K562 (cell line): ENCODE results near the gene IGDCC3. TPM values are rescaled to one million over a fixed set of nuclear protein-coding genes. Genes with fewer than 3 reads are reported as not detected.
A peak's percentile ranks its signal among the peaks of the same experiment; 100 is the strongest.

Experiments
- ATAC-seq: fragments of 200-7000 bp; cut with Tn5 transposase; 3 replicates; pipeline ENCODE4 v1.9.1; 2020; ENCODE audit warnings: moderate library complexity
- BruUV-seq: library from RNA; stranded (reverse); fragments of 400-500 nt; replicated peaks from 2 replicates; lab custom pipeline; 2021; lab: Mats Ljungman, UMichigan
- CTCF ChIA-PET: fragments of 300-600 bp; formaldehyde crosslinking; extraction: SDS; loops from one replicate; lab custom pipeline; 2021; ENCODE audit warnings: low intra/inter-chr PET ratio; lab: Yijun Ruan, JAX
- POLR2A ChIA-PET: fragments of 300-600, 350-650 bp; sonication (Branson Sonifier 250); formaldehyde crosslinking; extraction: SDS; loops from one replicate; lab custom pipeline; 2021; ENCODE audit warnings: antibody characterized with exemption, inconsistent platforms; lab: Yijun Ruan, JAX
- DNase-seq, 4 experiments: peaks; one replicate each; pipeline versions ENCODE4 v3.0.0 to v3.0.0-alpha.2; 2011 to 2018; ENCODE audit warnings: low spot score in 3 of 4, mixed read lengths in 3 of 4; ENCODE audit errors: extremely low read depth in 1 of 4
- FAIRE-seq: peaks from 2 replicates; lab custom pipeline; 2011; peaks lifted over from hg19 to GRCh38; lab: Jason Lieb, UNC
- H2AFZ ChIP-seq: 2 replicates; pipeline ENCODE4 v1.6.0; 2011; ENCODE audit warnings: low read depth, low read length, control low read depth, inconsistent platforms
- H3K27ac ChIP-seq: fragments of 200-600 bp; 3 replicates; pipeline ENCODE4 v1.8.0; 2011; ENCODE audit warnings: low read depth, mild to moderate bottlenecking, control low read depth, inconsistent platforms, low read length, moderate library complexity, mixed read lengths; ENCODE audit errors: extremely low read depth
- H3K27me3 ChIP-seq, 2 experiments: fragments of 300-600 bp in 1 of 2; 2 replicates in 1 of 2; 3 replicates in 1 of 2; pipeline versions ENCODE4 v1.6.0 to v1.8.0; 2011; ENCODE audit warnings: inconsistent platforms in 2 of 2, low read length in 2 of 2, mild to moderate bottlenecking in 1 of 2, mixed read lengths in 1 of 2, moderate library complexity in 1 of 2; ENCODE audit not compliant: control insufficient read depth in 2 of 2, insufficient read depth in 2 of 2
- H3K36me3 ChIP-seq: fragments of 300-600 bp; 3 replicates; pipeline ENCODE4 v1.8.0; 2011; ENCODE audit warnings: mild to moderate bottlenecking, low read length, inconsistent platforms; ENCODE audit not compliant: control insufficient read depth, insufficient read depth
- H3K4me1 ChIP-seq, 2 experiments: fragments of 200-600 bp in 1 of 2; replicated peaks in 1 of 2; 2 replicates in 1 of 2; 3 replicates in 1 of 2; pipeline versions ENCODE4 v1.5.1 to v1.8.0; 2011; ENCODE audit warnings: inconsistent platforms in 2 of 2, low read length in 2 of 2, mild to moderate bottlenecking in 1 of 2, mixed read lengths in 1 of 2, moderate library complexity in 1 of 2; ENCODE audit not compliant: control insufficient read depth in 2 of 2, insufficient read depth in 2 of 2
- H3K4me2 ChIP-seq: 2 replicates; pipeline ENCODE4 v1.6.1; 2011; ENCODE audit warnings: low read length, control low read depth, inconsistent platforms, mixed read lengths; ENCODE audit not compliant: insufficient read depth
- H3K4me3 ChIP-seq: fragments of 200-600 bp; sonication (generic), shearing (Covaris generic); 2 replicates; pipeline ENCODE4 v1.5.1; 2016; ENCODE audit warnings: control low read depth, inconsistent platforms
- H3K79me2 ChIP-seq: fragments of 200-600 bp; 3 replicates; pipeline ENCODE4 v1.8.0; 2011; ENCODE audit warnings: low read length, inconsistent platforms; ENCODE audit not compliant: control insufficient read depth, insufficient read depth
- H3K9ac ChIP-seq, 2 experiments: 2 replicates each; pipeline versions ENCODE4 v1.6.0 to v1.6.1; 2011; ENCODE audit warnings: low read depth in 2 of 2, low read length in 2 of 2, control low read depth in 1 of 2, inconsistent platforms in 1 of 2, mild to moderate bottlenecking in 1 of 2, mixed read lengths in 1 of 2; ENCODE audit not compliant: insufficient read depth in 1 of 2
- H3K9me1 ChIP-seq: one replicate; pipeline ENCODE4 v1.6.0; 2011; ENCODE audit warnings: inconsistent platforms, mild to moderate bottlenecking, low read length, moderate library complexity; ENCODE audit not compliant: control insufficient read depth, insufficient read depth
- H3K9me3 ChIP-seq: replicated peaks from 2 replicates; pipeline ENCODE4 v1.5.1; 2011; ENCODE audit warnings: low read depth, low read length, inconsistent platforms; ENCODE audit not compliant: control insufficient read depth, insufficient read depth
- H4K20me1 ChIP-seq: replicated peaks from 2 replicates; pipeline ENCODE4 v1.6.1; 2011; ENCODE audit warnings: low read length, inconsistent platforms, mixed read lengths; ENCODE audit not compliant: control insufficient read depth, insufficient read depth
- E2F6 ChIP-seq, 2 experiments: IDR thresholded peaks; 2 replicates each; pipeline ENCODE4 v1.6.1; 2011; ENCODE audit warnings: borderline replicate concordance in 1 of 2, control low read depth in 1 of 2, low read depth in 1 of 2, low read length in 1 of 2, mild to moderate bottlenecking in 1 of 2, mixed read lengths in 1 of 2, moderate library complexity in 1 of 2; ENCODE audit not compliant: insufficient read depth in 1 of 2, insufficient read length in 1 of 2, poor library complexity in 1 of 2, severe bottlenecking in 1 of 2; ENCODE audit errors: extremely low read depth in 1 of 2
- ELF1 ChIP-seq: fragments of 200-800 bp; sonication (Bioruptor generic); IDR thresholded peaks from 2 replicates; pipeline ENCODE4 v1.6.1; 2016; ENCODE audit warnings: missing genetic modification characterization, missing compliant biosample characterization
- WGBS: fragments of 100-300 bp; shearing (Covaris generic); methylation state at CpG from one replicate; pipeline ENCODE4 v1.1.6; 2016; ENCODE audit warnings: low coverage, mixed read lengths; ENCODE audit not compliant: insufficient coverage; ENCODE audit errors: missing lambda C conversion rate; 5-methylcytosine and 5-hydroxymethylcytosine counted together
- in situ Hi-C: fragments of 300-500 bp; cut with MboI; formaldehyde crosslinking; loops from 4 replicates; pipeline ENCODE4 v1.15.0; 2018; ENCODE audit warnings: inconsistent platforms, mixed read lengths
- intact Hi-C: fragments of 100-400 bp; cut with micrococcal nuclease; formaldehyde crosslinking; loops from 2 replicates; pipeline ENCODE4 v1.14.2; 2022
- polyA plus RNA-seq, 8 experiments: library from polyadenylated mRNA; depleted of rRNA in 4 of 8; stranded (reverse) in 5 of 8; unstranded in 3 of 8; fragments of >200 nt; fragmentation: Nextera tagmentation in 2 of 8; fragmentation: Illumina TruSeq in 1 of 8; extraction: Ambion mirVana in 2 of 8; extraction: Trizol in 1 of 8; gene quantifications; 2 replicates each; pipeline versions ENCODE4 v1.2.1 to v1.2.3, GENCODE V29; 2011 to 2014; ENCODE audit warnings: inconsistent platforms in 1 of 8, missing spikeins in 1 of 8
- total RNA-seq, 7 experiments: library from RNA; depleted of rRNA in 6 of 7; stranded (reverse); fragments of >200 nt in 6 of 7; fragmentation: Illumina TruSeq in 2 of 7; extraction: Trizol in 2 of 7; gene quantifications; 2 replicates each; pipeline versions ENCODE4 v1.2.1 to v1.2.3, GENCODE V29; 2011 to 2021; ENCODE audit warnings: low replicate concordance in 1 of 7

Gene IGDCC3
- total and polyA plus RNA-seq, 9 of the 15 experiments (the other 6 are each of a cell fraction or from before 2014, with no cell fraction given) = not detected

- no peaks in the 10 kb centered on the region for H3K9me3 ChIP-seq
- H4K20me1 ChIP-seq = no peaks in the 10 kb centered on the region
- no peak overlapping the region for H3K4me3 ChIP-seq
- H2AFZ ChIP-seq = no peak overlapping the region
- H3K4me2 ChIP-seq = no peak overlapping the region; the same call in 1 of the 2 replicates
- peak in 2 of 4 experiments; percentile 50 to 59 for DNase-seq
- H3K27me3 ChIP-seq = peaks cover 23 to 25% of the 10 kb centered on the region in 2 experiments
- no TSS peak for BruUV-seq
- in situ Hi-C loops = no loop called here
- ChIA-PET POLR2A (interaction anchor here (0.6 to 1.7 kb wide), 2 partner anchors 51 to 1368 kb away, joined by 3 to 8 read pairs; partner anchors contain the start of gene RNU5B-1), CTCF (no interaction called here)
- intact Hi-C loops = no loop called here
- H3K9me1 ChIP-seq = no peaks in the 10 kb centered on the region
- no peak overlapping the region for H3K27ac ChIP-seq
- TF ChIP-seq E2F6 (IDR thresholded peaks at IDR 0.05; ENCODE audit: borderline replicate concordance in 1 of 2, extremely low read depth in 1 of 2, insufficient read depth in 1 of 2, insufficient read length in 1 of 2, low read depth in 1 of 2, low read length in 1 of 2, poor library complexity in 1 of 2, severe bottlenecking in 1 of 2) = peak in 1 of 2 experiments; percentile 24
- TF ChIP-seq ELF1 (tag) = no peak
- H3K4me1 ChIP-seq = peaks cover 0 to 11% of the 10 kb centered on the region in 2 experiments; a peak in 4 of 5 replicates
- no peak for ATAC-seq
- no peak for FAIRE-seq
- H3K79me2 ChIP-seq = no peaks in the 10 kb centered on the region
- H3K9ac ChIP-seq = peak overlapping the region in 1 of 2 experiments; percentile 68; a peak in 1 of 4 replicates
- no peaks in the 10 kb centered on the region for H3K36me3 ChIP-seq
- 5% methylated on average over 32 of the region's 85 CpGs for WGBS
Observed at GRCh38 chr15:65355173-65355987, 22.4 kb downstream of the IGDCC3 start.
